Adrenal gland (tissue), 12 donors: ENCODE results near the gene TRIM66. TPM values are rescaled to one million over a fixed set of nuclear protein-coding genes. Genes with fewer than 3 reads are reported as not detected.

Experiments used
- DNase-seq, 7 donors: peaks; one replicate each; pipeline ENCODE4 v3.0.0-alpha.2; 2019 to 2020
- H3K27ac ChIP-seq, 5 donors: fragments of 200-600 bp; sonication (generic) in 4 of 5; 1 replicate in 3 of 5; 2 replicates in 2 of 5; pipeline versions ENCODE4 v1.5.1 to v1.8.0; 2016 to 2020; ENCODE audit warnings: mild to moderate bottlenecking in 1 of 5
- H3K27me3 ChIP-seq: fragments of 200-600 bp; 2 replicates; pipeline ENCODE4 v1.8.0; 2021
- H3K36me3 ChIP-seq, 2 donors: fragments of 200-600 bp; replicated peaks in 1 of 2; 1 replicate in 1 of 2; 2 replicates in 1 of 2; pipeline versions ENCODE4 v1.5.1 to v1.8.0; 2018 to 2022
- H3K4me1 ChIP-seq, 2 donors: fragments of 200-600 bp; replicated peaks in 1 of 2; 1 replicate in 1 of 2; 2 replicates in 1 of 2; pipeline versions ENCODE4 v1.5.1 to v1.8.0; 2018 to 2021
- H3K4me3 ChIP-seq, 4 donors: fragments of 200-600 bp; sonication (generic) in 3 of 4; one replicate each; pipeline ENCODE4 v1.5.1; 2016 to 2018
- H3K9me3 ChIP-seq, 3 donors: fragments of 200-600 bp; sonication (generic) in 1 of 3; replicated peaks in 1 of 3; 1 replicate in 2 of 3; 2 replicates in 1 of 3; pipeline versions ENCODE4 v1.5.1 to v1.8.0; 2016 to 2021
- POLR2A ChIP-seq, 2 donors: fragments of 450-650 bp; IDR thresholded peaks; one replicate each; pipeline ENCODE4 v1.6.1; 2017; ENCODE audit warnings: antibody characterized with exemption in 2 of 2, mild to moderate bottlenecking in 2 of 2, moderate library complexity in 1 of 2
- WGBS, 4 donors: extraction: QIAGEN DNeasy Blood & Tissue Kit in 2 of 4; methylation state at CpG; one replicate each; pipeline versions ENCODE4 v1.1.5 to v1.1.7; 2013 to 2017; 5-methylcytosine and 5-hydroxymethylcytosine counted together
- intact Hi-C, 2 donors: fragments of 100-400 bp; cut with DNase I; formaldehyde crosslinking; loops; one replicate each; pipeline versions ENCODE4 v1.14.1 to v1.15.0; 2022 to 2023
- polyA plus RNA-seq, 3 donors: library from polyadenylated mRNA; stranded (reverse); fragments of 200-250 nt in 2 of 3; fragments of 350-450 nt in 1 of 3; fragmentation: Illumina TruSeq in 1 of 3; extraction: RNeasy Lipid Tissue Mini Kit (QIAGEN cat#74804) in 1 of 3; gene quantifications; one replicate each; pipeline ENCODE4 v1.2.3, GENCODE V29; 2013 to 2014
- total RNA-seq, 9 donors: library from RNA; depleted of rRNA in 4 of 9; stranded (reverse); fragments of >200 nt in 4 of 9; fragments of 120-200 nt in 1 of 9; fragmentation: NEBNext Ultra II Directional in 1 of 9; extraction: Animal tissue kit (Norgen Biotek cat#: 25700) in 1 of 9; gene quantifications; one replicate each; pipeline versions ENCODE4 v1.1.0 to v1.2.4, GENCODE V29; 2013 to 2023
- TF ChIP-seq, protein P1 (sequence below), 6 experiments: fragments of 450-650 bp in 4 of 6; fragments of 200-600 bp in 2 of 6; sonication (generic) in 1 of 6; IDR thresholded peaks; 1 replicate in 5 of 6; 2 replicates in 1 of 6; pipeline versions ENCODE4 v1.5.1 to v1.8.0; 2016 to 2021; ENCODE audit warnings: antibody characterized with exemption in 6 of 6, mild to moderate bottlenecking in 2 of 6, moderate library complexity in 1 of 6
- donor health status: healthy with polysubstance abuse.
- donor health status: Bipolar disorder and iron deficiency.
- donor health status: DM: yes; HTN: yes; CAD: no.
- donor health status: DM: no; HTN: no; CAD: no.
- donor health status: DM: no; HTN: no; CAD: no.
- donor health status: DM: yes; HTN: yes; CAD: no.

TRIM66 gene
- total and polyA plus RNA-seq, 12 donors, result 3.6 to 18.4 (median 8.3) TPM

GRCh38 chr11:8683115-8683807 lies 796 bp upstream of the TRIM66 start:
- Histone ChIP-seq H3K27me3 (no peaks in the 10 kb centered on the region), H3K27ac (peak overlapping the region; percentile 88 to 97 (median 92)), H3K9me3 (no peaks in the 10 kb centered on the region), H3K4me3 (peak overlapping the region; percentile 62 to 93 (median 90)), H3K4me1 (peaks cover 14 to 43% of the 10 kb centered on the region in 2 donors), H3K36me3 (peaks cover 0 to 36% of the 10 kb centered on the region in 2 donors)
- peak in 3 of 7 donors; percentile 28 to 45 (median 30) for DNase-seq
- intact Hi-C loops, result no loop called here
- 3 to 4% (median 3%) methylated on average over 26 to 27 of the region's 27 CpGs for WGBS, 4 donors
- no peak for TF ChIP-seq POLR2A (IDR thresholded peaks at IDR 0.05)
- TF ChIP-seq, protein P1, sequence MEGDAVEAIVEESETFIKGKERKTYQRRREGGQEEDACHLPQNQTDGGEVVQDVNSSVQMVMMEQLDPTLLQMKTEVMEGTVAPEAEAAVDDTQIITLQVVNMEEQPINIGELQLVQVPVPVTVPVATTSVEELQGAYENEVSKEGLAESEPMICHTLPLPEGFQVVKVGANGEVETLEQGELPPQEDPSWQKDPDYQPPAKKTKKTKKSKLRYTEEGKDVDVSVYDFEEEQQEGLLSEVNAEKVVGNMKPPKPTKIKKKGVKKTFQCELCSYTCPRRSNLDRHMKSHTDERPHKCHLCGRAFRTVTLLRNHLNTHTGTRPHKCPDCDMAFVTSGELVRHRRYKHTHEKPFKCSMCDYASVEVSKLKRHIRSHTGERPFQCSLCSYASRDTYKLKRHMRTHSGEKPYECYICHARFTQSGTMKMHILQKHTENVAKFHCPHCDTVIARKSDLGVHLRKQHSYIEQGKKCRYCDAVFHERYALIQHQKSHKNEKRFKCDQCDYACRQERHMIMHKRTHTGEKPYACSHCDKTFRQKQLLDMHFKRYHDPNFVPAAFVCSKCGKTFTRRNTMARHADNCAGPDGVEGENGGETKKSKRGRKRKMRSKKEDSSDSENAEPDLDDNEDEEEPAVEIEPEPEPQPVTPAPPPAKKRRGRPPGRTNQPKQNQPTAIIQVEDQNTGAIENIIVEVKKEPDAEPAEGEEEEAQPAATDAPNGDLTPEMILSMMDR (IDR thresholded peaks at IDR 0.05), result no peak

GRCh38 chr11:8681837-8682302 lies 595 bp downstream of the TRIM66 start:
- Histone ChIP-seq H3K27ac (peak overlapping the region; percentile 88 to 97 (median 92)), H3K9me3 (no peaks in the 10 kb centered on the region), H3K36me3 (peaks cover 0 to 31% of the 10 kb centered on the region in 2 donors), H3K27me3 (no peaks in the 10 kb centered on the region), H3K4me1 (peaks cover 14 to 31% of the 10 kb centered on the region in 2 donors), H3K4me3 (peak overlapping the region; percentile 62 to 93 (median 90))
- TF ChIP-seq, protein P1 (IDR thresholded peaks at IDR 0.05), result no peak
- TF ChIP-seq POLR2A (IDR thresholded peaks at IDR 0.05), result no peak
- intact Hi-C loops, result no loop called here
- DNase-seq, result no peak
- WGBS, 4 donors, result 25 to 34% (median 26%) methylated on average over 14 of the region's 14 CpGs

- no peak for TF ChIP-seq POLR2A (IDR thresholded peaks at IDR 0.05)
- TF ChIP-seq, protein P1 (IDR thresholded peaks at IDR 0.05), result no peak
- Histone ChIP-seq H3K4me1 (peaks cover 10 to 17% of the 10 kb centered on the region in 2 donors), H3K27ac (no peak overlapping the region), H3K36me3 (peaks cover 0 to 2% of the 10 kb centered on the region in 2 donors), H3K4me3 (no peak overlapping the region), H3K9me3 (no peaks in the 10 kb centered on the region), H3K27me3 (no peaks in the 10 kb centered on the region)
- WGBS, 4 donors, result 85 to 100% (median 88%) methylated on average over 1 of the region's 1 CpG
- DNase-seq, result peak in 1 of 7 donors; percentile 17
- intact Hi-C loops, result no loop called here
Measured at GRCh38 chr11:8679006-8679405, 3.5 kb downstream of the TRIM66 start.

DNA sequence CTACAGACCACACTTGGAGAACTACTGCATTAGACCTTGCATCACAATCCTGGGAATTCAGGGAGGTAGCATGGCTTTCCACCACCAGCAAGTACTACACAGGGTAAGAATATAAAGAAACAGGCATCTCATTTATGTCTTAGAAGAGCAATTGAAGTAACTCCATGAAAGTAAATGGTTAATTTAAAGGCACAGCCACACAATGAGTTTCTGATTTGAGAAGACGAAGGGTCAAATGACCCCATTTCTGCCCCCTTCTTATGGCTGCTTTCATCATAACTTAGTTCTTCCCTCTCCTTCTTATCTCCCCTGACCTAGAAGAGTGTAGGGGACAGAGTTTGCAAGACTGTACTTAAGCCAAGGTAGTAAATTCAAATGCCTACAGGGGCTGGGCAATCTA lies 6.0 kb downstream of the TRIM66 start:
- WGBS, 4 donors, result 69 to 100% (median 91%) methylated on average over 1 of the region's 1 CpG
- TF ChIP-seq POLR2A (IDR thresholded peaks at IDR 0.05), result no peak
- TF ChIP-seq, protein P1 (IDR thresholded peaks at IDR 0.05), result no peak
- Histone ChIP-seq H3K27me3 (no peaks in the 10 kb centered on the region), H3K9me3 (no peaks in the 10 kb centered on the region), H3K4me3 (no peak overlapping the region), H3K36me3 (no peaks in the 10 kb centered on the region), H3K27ac (no peak overlapping the region), H3K4me1 (peaks cover 7 to 9% of the 10 kb centered on the region in 2 donors)
- DNase-seq, result peak in 1 of 7 donors; percentile 11
- intact Hi-C loops, result no loop called here
